C4-2B (cell line): ENCODE measurements around the gene SCN2B.

ENCODE experiments used
- ZFX ChIP-seq: fragments of 450-650 bp; IDR thresholded peaks from 2 replicates; pipeline ENCODE4 v1.6.1; 2017
- TF ChIP-seq, protein P1 (sequence below): fragments of 450-650 bp; conservative IDR thresholded peaks from 2 replicates; pipeline ENCODE4 v1.5.1; 2017; ENCODE audit warnings: mild to moderate bottlenecking

- TF ChIP-seq, protein P1, sequence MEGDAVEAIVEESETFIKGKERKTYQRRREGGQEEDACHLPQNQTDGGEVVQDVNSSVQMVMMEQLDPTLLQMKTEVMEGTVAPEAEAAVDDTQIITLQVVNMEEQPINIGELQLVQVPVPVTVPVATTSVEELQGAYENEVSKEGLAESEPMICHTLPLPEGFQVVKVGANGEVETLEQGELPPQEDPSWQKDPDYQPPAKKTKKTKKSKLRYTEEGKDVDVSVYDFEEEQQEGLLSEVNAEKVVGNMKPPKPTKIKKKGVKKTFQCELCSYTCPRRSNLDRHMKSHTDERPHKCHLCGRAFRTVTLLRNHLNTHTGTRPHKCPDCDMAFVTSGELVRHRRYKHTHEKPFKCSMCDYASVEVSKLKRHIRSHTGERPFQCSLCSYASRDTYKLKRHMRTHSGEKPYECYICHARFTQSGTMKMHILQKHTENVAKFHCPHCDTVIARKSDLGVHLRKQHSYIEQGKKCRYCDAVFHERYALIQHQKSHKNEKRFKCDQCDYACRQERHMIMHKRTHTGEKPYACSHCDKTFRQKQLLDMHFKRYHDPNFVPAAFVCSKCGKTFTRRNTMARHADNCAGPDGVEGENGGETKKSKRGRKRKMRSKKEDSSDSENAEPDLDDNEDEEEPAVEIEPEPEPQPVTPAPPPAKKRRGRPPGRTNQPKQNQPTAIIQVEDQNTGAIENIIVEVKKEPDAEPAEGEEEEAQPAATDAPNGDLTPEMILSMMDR, result no peak
- no peak for TF ChIP-seq ZFX
Measured at GRCh38 chr11:118126082-118126838, 50.2 kb downstream of the SCN2B start.
